Omental fat pad (tissue), 4 donors: ENCODE results near the gene STARD10. TPM values are rescaled to one million over a fixed set of nuclear protein-coding genes. Genes with fewer than 3 reads are reported as not detected.

Experiments
- ATAC-seq: fragments of 150-250 bp; one replicate; pipeline ENCODE4 v1.9.1; 2016; ENCODE audit warnings: mild to moderate bottlenecking, moderate library complexity; ENCODE audit not compliant: low FRiP score
- DNase-seq: peaks from one replicate; pipeline ENCODE4 v3.0.0-alpha.2; 2019; ENCODE audit warnings: low spot score
- total RNA-seq, 4 donors: library from RNA; depleted of rRNA; stranded (reverse); fragments of >200 nt; gene quantifications; one replicate each; pipeline ENCODE4 v1.1.0, GENCODE V29; 2016
- TF ChIP-seq, protein P1 (sequence below), 3 donors: fragments of 450-650 bp; IDR thresholded peaks; one replicate each; pipeline ENCODE4 v1.5.1; 2016 to 2017; ENCODE audit warnings: antibody characterized with exemption in 3 of 3, mild to moderate bottlenecking in 3 of 3, moderate library complexity in 2 of 3

STARD10 gene
- total RNA-seq, 4 donors from 2014 or later: 10.9 to 20.6 (median 15.4) TPM

DNA sequence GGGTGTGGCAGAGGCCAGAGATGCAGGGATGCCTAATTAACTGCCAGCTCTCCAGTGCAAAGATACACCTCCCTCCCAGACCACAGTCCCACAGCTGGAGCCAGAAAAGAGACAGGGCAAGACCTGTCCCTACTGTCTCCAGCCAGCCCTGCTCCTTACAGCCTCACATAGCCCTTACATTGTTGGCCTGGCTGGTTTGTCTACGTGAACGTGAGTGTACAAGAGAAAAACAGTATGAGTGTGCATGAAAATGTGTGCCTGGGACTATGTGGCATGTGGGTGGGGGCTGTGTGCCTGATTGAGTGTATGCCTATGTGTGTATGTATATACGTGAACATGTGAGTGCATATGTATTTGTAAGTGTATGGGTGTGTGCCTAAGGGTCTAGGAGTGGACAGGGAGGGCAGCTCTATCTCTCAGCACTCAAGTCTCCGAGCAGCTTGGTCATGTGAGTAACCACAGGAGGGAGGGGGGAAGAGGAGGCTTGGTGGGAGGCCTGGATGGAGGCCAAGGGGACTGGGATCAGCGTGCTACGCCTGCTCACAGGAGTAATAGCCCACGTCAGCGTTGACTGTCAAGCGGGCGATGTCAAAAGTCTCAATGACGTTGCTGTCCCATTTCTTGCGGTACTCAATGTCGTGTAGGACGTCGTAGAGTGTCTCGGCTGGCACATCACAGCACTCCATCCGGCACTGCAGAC lies 35.0 kb downstream of the STARD10 start:
- TF ChIP-seq, protein P1, sequence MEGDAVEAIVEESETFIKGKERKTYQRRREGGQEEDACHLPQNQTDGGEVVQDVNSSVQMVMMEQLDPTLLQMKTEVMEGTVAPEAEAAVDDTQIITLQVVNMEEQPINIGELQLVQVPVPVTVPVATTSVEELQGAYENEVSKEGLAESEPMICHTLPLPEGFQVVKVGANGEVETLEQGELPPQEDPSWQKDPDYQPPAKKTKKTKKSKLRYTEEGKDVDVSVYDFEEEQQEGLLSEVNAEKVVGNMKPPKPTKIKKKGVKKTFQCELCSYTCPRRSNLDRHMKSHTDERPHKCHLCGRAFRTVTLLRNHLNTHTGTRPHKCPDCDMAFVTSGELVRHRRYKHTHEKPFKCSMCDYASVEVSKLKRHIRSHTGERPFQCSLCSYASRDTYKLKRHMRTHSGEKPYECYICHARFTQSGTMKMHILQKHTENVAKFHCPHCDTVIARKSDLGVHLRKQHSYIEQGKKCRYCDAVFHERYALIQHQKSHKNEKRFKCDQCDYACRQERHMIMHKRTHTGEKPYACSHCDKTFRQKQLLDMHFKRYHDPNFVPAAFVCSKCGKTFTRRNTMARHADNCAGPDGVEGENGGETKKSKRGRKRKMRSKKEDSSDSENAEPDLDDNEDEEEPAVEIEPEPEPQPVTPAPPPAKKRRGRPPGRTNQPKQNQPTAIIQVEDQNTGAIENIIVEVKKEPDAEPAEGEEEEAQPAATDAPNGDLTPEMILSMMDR (IDR thresholded peaks at IDR 0.05): no peak
- DNase-seq (no peak), ATAC-seq (peak; percentile 45)

DNA sequence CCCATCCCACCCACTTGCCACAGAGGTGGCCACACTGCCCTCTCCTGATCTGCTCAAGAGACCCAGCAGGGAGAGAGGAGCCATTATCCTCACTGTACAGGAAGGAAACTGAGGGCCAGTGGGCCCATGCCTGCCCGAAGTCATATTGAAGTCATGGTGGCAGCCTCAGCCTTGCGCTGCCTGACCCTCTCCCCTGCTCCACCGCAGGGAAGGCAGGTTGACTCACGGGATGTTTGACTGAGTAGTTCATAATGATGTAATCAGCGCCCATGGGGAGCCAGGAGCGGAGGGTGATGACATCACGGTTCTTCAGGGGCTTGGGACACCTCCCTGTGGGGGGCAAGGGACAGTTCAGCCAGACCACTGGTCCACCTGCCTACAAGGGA lies 35.5 kb downstream of the STARD10 start:
- TF ChIP-seq, protein P1 (IDR thresholded peaks at IDR 0.05): no peak
- no peak for ATAC-seq
- no peak for DNase-seq

DNA sequence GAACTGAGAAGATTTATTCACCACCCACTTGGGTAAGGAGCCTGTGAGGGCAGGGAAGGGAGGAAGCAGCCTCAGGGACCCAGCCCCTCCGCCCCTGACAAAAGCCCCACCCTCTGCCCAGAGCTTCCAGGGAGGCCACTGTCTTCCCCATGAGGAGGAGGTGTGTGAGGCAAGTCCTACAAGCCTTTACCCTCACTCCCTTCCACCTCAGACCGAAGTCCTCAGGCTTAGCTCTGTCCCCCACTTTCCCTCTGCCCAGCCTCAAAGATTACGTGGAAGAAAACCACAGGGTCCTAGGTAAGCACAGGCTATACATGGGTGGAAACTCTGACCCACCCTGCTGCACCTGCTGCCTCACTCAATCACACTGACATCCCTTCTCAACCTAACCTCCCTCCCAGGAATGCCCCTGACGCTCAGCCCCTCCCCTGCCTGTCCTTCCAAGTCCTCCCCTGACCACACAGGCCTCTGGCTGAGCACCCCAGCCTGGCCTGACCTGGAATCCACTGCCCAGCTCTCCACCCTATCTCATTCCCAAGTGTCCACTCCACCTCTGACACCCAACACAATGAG lies 38.0 kb downstream of the STARD10 start:
- TF ChIP-seq, protein P1 (IDR thresholded peaks at IDR 0.05): no peak
- ATAC-seq: no peak
- no peak for DNase-seq

DNA sequence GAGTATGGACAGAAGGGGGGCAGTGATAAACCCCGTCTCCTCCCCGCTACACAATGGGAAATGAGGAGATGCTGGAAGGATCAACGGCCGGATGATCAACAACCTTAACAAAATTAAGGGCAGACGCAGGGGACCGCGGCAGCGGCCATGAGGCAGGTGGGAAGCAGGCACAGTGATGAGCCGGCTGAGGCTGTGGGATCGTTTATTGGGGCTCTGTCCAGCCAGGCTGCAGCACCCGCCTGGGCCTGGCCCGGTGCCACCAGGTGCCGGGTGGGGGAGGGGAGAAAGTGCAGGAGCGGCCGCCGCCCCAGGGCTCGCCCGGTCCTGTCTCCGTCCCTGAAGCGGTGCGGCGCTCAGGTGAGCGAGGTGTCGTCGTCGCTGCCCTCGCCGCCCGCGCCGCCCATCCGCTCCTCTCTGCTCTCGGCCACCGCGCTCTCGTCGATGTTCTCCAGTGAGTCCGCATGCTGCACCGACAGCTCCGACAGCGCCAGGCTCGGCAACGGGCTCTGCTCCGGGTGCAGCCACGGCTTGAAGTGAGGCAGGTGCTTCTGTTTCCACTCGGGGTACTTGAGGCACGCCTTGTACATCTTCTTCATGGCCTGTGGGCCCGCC lies 39.2 kb downstream of the STARD10 start:
- no peak for ATAC-seq
- TF ChIP-seq, protein P1 (IDR thresholded peaks at IDR 0.05): no peak
- DNase-seq: no peak

DNA sequence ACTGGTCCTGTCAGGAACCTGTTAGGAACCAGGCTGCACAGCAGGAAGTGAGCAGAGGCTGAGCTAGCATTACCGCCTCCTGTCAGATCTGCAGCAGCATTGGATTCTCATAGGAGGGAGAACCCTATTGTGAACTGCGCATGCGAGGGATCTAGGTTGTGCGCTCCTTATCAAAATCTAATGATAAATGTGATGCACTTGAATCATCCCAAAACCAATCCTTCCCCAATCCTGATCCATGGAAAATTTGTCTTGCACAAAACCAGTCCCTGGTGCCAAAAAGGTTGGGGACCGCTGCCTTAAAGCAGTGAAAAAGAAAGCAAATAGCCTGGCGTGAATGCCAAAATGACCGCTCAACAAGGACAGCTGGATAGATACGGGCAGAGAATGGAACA lies 39.7 kb downstream of the STARD10 start:
- TF ChIP-seq, protein P1 (IDR thresholded peaks at IDR 0.05): no peak
- ATAC-seq (no peak), DNase-seq (no peak)

DNA sequence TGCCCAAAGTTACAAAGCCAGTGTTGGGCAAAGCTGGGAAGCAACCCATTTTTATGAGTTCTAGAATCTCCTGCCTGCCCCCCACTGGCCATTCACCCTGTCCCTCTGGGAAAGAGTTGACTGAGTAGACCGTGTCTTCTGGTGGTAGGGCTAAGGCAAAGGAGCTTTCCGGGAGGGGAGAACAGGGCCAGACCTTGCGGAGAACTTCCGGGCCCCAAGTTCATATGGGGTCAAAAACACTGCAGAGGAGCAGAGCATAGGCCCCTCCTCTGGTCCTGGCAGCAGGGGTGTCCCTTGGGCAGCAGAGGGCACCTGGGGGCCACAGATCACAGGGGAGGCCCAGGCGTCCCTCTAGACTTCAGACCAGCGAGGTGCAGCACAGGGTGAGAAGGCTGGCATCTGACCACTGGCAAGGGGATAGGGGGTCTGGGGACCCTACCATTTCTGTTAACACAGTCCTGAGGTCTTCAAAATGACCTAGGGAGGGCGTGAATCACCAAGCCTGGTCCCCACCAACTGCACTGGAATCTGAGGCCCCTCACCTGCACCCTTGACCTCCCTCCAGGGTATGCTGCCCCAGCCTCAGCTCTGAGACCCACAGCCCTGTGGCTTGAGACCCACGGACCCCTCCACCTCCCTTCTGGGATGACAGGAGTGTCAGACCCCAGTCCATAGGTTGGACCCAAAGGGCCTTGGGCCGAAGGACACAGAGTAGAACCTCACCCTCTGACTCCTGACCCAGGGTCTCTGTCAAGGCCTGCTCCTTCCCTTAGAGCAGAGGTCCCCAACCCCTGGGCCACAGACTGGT lies 40.3 kb downstream of the STARD10 start:
- TF ChIP-seq, protein P1 (IDR thresholded peaks at IDR 0.05): no peak

More for the DNA sequence above, 40.3 kb downstream of the STARD10 start:
- no peak for ATAC-seq
- DNase-seq: no peak
